Glomerular endothelial cell (primary cell): ENCODE data around the gene ITPK1. TPM values are rescaled to one million over a fixed set of nuclear protein-coding genes. Genes with fewer than 3 reads are reported as not detected.
"Not testable (repeated sequence)": the region's sequence is repeated elsewhere in the genome, so short reads cannot be mapped to it uniquely, and the experiment has no call there.

Source experiments
- DNase-seq: peaks from one replicate; pipeline ENCODE4 v3.0.0-alpha.2; 2011; ENCODE audit warnings: low read depth, low spot score; ENCODE audit errors: extremely low read depth
- total RNA-seq: library from RNA; depleted of rRNA; stranded (reverse); fragments of >200 nt; gene quantifications from 2 replicates; pipeline ENCODE4 v1.2.3, GENCODE V29; 2015

ITPK1 gene
- total RNA-seq, 1 donor from 2014 or later: 36.3 TPM

- no peak for DNase-seq
Measured at GRCh38 chr14:93062890-93063289, 52.8 kb downstream of the ITPK1 start.

GRCh38 chr14:93062013-93062412 is 53.7 kb downstream of the ITPK1 start:
- not testable (repeated sequence) for DNase-seq

GRCh38 chr14:93061380-93062012 is 54.2 kb downstream of the ITPK1 start:
- DNase-seq: no peak

- DNase-seq: no peak
Measured at GRCh38 chr14:93060841-93061240, 54.9 kb downstream of the ITPK1 start.

GRCh38 chr14:93059917-93060545 is 55.7 kb downstream of the ITPK1 start:
- DNase-seq: no peak

GRCh38 chr14:93059260-93059659 is 56.5 kb downstream of the ITPK1 start:
- DNase-seq: no peak

- no peak for DNase-seq
Measured at GRCh38 chr14:93057586-93058280, 58.0 kb downstream of the ITPK1 start.

GRCh38 chr14:93056840-93057585 is 58.7 kb downstream of the ITPK1 start:
- no peak for DNase-seq

GRCh38 chr14:93056166-93056839 is 59.4 kb downstream of the ITPK1 start:
- no peak for DNase-seq

GRCh38 chr14:93055651-93056115 is 60.0 kb downstream of the ITPK1 start:
- DNase-seq: no peak

- DNase-seq: no peak
Measured at GRCh38 chr14:93054876-93055275, 60.8 kb downstream of the ITPK1 start.

GRCh38 chr14:93054006-93054405 is 61.7 kb downstream of the ITPK1 start:
- no peak for DNase-seq

GRCh38 chr14:93051600-93052546 is 63.9 kb downstream of the ITPK1 start:
- no peak for DNase-seq

GRCh38 chr14:93050761-93051160 is 65.0 kb downstream of the ITPK1 start:
- DNase-seq: no peak

- no peak for DNase-seq
Measured at GRCh38 chr14:93049867-93050331, 65.8 kb downstream of the ITPK1 start.

- DNase-seq: no peak
Measured at GRCh38 chr14:93049315-93049714, 66.4 kb downstream of the ITPK1 start.

GRCh38 chr14:93048843-93049242 is 66.9 kb downstream of the ITPK1 start:
- DNase-seq: no peak

GRCh38 chr14:93047661-93048060 is 68.1 kb downstream of the ITPK1 start:
- DNase-seq: no peak

- DNase-seq: no peak
Measured at GRCh38 chr14:93047157-93047556, 68.6 kb downstream of the ITPK1 start.

GRCh38 chr14:93046705-93047050 is 69.0 kb downstream of the ITPK1 start:
- no peak for DNase-seq
